NCI-H526 treated with DMSO at 0.1 percent for 48 hours (cell line): ENCODE results near the gene ERBB2.

Source experiments
- DNase-seq: peaks from one replicate; lab custom pipeline; 2025; lab: John Stamatoyannopoulos, UW

Gene ERBB2

DNA sequence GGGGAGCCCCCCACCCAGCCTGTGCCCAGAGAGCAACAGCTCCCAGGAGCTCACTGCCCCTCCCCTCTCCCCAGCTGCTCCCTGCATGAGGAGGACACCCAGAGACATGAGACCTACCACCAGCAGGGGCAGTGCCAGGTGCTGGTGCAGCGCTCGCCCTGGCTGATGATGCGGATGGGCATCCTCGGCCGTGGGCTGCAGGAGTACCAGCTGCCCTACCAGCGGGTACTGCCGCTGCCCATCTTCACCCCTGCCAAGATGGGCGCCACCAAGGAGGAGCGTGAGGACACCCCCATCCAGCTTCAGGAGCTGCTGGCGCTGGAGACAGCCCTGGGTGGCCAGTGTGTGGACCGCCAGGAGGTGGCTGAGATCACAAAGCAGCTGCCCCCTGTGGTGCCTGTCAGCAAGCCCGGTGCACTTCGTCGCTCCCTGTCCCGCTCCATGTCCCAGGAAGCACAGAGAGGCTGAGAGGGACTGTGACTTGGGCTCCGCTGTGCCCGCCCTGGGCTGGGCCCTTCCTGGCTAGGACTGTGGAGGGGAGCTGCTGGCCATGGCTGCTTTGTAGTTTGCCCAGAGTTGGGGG is 34.1 kb upstream of the ERBB2 start:
- no peak for DNase-seq

DNA sequence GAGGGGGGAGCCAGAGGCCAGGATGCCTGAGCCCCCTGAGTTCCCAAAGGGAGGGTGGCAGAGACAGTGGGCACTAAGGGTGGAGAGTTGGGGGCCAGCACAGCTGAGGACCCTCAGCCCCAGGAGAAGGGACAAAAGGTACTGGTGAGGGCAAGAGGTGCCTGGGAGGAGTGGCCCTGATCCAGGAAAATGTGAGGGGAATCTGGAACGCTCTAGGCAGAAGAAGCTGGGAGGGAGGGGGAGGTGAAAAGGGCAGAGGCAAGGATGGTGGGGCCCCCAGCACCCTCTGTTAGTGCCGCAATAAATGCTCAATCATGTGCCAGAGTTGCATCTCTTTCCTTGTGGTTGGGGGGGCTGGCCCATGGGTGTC is 33.6 kb upstream of the ERBB2 start:
- no peak for DNase-seq

DNA sequence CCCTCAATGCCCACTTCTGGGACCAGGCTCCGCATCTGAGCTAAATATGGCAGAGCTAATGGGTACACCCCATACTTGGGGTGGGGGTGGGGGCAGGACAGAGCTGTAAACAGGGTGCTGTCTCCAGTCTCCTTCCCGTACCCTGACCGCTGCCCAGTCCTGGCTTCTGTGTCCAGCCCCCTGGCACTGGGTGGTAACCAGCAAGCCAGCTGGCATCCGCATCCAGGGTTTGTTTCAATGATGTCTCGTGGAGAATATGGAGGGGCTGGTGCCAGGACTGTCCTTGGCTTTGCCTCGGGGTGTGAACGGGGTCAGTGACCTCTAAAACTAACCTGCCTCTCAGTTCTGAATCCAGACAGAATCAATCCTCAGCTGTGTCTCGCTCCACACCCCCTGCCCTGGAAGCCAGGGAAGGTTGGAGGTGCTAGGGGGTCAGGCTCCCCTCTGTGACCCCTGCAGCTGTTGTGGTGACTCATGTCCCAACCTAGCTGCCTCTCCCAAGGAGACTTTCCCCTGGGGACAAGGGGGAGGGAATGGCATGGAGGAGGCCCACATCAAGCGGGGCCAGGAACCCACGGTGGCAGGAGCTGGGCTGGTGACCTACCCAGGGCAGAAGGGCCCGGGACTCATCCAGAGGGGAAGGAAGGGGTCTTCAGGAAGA is 33.1 kb upstream of the ERBB2 start:
- DNase-seq, result no peak

DNA sequence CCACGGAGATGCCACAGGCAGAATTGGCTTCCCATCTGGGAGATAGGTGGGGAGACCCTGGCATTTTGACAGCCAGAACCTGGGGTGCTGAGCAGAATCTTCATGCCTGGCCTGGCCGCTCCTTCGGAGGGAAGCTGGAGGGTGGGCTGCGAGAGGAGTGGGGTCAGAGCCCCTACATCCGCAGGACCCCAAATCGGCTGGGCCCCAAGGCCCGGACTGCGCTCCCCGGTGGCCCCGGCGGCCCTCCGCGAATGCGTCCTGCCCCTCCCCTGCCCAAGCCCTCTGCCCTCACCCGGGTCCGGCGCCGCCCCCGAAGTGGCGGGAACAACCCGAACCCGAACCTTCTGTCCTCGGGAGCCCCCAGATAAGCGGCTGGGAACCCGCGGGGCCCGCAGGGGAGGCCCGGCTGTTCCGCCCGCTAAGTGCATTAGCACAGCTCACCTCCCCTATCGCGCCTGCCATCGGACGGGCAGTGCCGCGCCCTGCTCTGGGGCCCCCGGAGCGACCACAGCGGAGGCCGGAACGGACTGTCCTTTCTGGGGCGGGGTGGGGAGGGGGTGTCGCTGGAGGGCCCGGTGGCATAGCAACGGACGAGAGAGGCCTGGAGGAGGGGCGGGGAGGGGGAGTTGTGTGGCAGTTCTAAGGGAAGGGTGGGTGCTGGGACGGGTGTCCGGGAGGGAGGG is 32.5 kb upstream of the ERBB2 start:
- no peak for DNase-seq

DNA sequence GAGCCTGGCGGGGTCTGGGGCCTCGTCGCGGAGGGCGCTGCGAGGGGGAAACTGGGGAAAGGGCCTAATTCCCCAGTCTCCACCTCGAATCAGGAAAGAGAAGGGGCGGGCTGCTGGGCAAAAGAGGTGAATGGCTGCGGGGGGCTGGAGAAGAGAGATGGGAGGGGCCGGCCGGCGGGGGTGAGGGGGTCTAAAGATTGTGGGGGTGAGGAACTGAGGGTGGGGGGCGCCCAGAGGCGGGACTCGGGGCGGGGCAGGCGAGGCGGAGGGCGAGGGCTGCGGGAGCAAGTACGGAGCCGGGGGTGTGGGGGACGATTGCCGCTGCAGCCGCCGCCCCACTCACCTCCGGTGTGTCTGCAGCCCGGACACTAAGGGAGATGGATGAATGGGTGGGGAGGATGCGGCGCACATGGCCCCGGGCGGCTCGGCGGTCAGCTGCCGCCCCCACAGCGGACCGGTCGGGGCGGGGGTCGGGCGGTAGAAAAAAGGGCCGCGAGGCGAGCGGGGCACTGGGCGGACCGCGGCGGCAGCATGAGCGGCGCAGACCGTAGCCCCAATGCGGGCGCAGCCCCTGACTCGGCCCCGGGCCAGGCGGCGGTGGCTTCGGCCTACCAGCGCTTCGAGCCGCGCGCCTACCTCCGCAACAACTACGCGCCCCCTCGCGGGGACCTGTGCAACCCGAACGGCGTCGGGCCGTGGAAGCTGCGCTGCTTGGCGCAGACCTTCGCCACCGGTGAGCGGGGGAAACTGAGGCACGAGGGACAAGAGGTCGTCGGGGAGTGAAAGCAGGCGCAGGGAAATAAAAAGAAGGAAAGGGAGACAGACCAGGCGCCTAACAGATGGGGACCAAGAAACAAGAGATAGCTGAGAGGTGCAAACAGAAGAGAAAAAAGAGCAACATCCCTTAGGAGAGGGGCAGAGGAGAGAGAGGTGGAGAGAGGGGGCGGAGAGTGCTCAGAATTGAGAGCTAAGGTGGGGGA is 31.6 kb upstream of the ERBB2 start, which contains the start of gene PNMT:
TSS of gene PNMT (plus strand) at position 509 of the 980 bp plus-strand sequence. CDS start at position 532, 23 bp downstream.
- peak; percentile 26 for DNase-seq

DNA sequence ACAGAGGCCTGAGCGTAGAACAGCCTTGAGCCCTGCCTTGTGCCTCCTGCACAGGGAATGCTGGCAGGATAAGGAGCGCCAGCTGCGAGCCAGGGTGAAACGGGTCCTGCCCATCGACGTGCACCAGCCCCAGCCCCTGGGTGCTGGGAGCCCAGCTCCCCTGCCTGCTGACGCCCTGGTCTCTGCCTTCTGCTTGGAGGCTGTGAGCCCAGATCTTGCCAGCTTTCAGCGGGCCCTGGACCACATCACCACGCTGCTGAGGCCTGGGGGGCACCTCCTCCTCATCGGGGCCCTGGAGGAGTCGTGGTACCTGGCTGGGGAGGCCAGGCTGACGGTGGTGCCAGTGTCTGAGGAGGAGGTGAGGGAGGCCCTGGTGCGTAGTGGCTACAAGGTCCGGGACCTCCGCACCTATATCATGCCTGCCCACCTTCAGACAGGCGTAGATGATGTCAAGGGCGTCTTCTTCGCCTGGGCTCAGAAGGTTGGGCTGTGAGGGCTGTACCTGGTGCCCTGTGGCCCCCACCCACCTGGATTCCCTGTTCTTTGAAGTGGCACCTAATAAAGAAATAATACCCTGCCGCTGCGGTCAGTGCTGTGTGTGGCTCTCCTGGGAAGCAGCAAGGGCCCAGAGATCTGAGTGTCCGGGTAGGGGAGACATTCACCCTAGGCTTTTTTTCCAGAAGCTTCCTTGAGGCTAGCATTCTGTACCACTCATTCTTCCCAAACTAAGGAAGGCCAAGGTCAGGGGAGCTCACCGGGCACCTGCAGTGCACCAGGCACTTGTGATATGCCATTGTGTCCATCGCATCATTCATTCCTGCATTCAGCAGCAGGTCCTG is 29.7 kb upstream of the ERBB2 start:
- no peak for DNase-seq

DNA sequence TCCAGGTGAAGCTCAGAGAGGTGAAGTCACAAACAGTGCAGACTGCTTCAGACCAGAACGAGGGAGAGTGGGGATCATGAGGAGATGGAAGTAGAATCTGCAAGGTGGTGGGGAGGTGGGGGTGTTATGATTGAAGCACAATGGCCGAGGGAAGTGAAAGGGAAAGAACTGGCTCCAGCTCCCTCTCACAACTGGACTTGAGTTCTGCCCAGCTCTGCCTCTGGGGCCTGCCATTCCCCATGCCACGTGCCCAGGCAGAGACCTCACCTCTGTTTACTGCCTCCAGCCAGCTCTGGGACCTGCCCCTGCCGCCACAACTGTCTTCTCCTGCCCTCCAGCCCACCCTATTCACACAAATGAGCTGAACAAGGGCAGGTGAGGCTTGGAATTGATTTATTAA is 29.1 kb upstream of the ERBB2 start:
- no peak for DNase-seq

DNA sequence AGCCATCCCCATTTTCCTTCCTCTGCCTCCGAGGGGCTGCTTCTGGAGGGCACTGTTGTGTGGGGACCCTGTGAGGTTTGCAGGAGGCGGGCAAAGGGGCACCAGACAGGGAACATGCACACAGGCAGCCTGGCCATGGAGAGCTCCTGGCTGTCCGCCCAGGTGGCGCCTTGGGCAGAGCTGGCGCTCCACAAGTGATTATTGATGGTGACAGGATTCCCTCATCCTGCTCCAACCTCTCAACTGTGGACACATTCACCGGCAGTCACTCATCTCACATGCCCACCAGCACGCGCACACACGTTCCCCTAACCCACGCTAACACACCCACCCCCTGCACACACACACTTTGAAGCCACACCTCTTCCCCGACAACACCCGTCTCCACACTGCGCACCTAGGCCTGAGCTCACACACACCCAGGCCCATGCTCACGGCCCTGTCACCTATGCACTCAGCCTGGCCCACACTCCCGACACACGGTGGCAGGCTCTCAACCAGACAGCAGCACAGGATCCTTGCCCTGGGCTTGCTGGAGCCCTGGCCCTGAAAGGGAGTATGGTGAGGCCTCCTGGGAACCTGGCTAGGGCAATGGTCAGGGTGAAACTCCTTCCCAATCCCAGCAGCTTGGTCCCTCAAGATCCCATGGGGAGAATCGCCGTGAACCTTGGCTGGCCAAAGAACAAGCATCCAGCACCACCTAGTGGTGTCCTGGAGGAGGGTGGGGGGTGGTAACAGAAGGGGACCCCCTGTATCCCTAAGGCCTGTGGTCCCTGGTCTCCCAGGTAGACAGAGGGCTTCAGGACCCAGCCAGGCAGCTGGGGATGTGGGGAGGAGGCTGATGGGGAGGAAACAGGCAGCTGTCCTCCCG is 28.0 kb upstream of the ERBB2 start:
- no peak for DNase-seq

DNA sequence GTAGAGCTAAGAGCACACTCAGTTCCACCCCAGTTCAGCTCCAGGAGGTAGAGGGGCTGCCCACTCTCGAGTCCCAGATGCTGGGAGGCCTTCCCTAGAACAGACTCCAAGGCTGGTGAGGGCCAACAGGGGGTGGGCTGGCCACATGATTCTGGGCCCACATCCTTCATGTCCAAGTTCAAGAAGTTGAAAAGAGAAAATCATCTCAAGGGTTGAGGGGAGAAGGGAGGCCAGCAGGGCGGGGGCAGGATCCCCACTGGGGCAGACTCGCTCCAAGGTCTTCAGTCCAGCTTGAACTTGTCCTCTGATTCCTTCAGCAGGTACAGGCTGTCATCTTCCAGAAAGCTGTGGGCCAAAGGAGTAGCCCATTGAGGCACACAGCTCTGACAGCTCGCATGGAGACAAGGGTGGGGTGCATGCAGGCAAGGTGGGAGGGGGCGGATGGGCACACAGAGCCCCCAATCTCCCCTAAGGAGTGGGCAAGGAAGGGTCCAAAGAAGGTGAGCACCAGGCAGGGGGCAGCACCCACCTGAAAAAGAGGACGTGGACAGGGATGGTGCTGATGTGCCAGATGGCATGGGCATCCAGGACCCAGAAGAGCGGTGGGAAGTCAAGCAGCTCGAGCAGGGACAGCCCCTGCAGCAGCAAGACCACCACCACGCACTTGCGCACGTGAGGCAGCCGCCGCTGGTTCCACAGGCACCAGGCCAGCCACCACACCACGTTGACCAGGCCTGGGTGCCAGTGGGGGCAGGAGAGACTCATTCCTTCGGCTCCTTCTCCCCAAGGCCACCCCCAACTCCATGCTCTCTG is 27.1 kb upstream of the ERBB2 start:
- no peak for DNase-seq

DNA sequence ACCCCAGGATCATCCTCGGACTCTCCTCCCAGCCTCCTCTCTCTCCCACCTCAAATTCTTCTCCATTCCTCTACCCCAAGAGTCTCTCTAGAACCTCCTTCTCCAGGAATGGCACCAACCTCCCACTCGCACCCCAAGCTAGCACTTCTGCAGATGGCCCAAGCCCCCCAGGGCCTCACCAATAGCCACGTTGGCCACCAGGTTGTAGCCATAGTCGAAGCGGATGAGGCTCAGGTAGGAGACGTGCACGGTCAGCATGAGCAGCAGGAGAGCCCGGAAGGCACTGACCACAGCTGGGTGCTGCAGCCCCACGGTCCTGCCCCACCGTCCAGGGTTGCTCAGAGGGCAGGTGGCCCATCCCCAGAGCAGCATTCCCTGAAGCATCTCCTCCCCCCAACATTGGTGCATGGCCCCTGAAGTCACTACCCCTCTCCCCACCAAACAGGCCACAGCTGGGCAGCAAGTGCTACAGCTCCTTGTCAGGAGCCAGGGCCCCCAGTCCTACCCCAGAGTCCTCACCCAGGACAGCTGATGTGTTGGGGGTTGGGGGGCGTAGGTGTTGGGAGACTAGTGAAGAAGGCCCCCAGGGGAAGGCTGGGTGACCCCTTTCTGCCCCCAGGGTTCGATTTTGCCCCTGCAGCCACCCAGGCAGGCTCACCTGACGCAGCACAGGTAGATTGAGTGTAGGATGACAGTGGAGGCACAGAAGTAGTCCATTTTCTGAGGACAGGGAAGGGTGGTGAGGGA is 26.4 kb upstream of the ERBB2 start:
- DNase-seq, result no peak

DNA sequence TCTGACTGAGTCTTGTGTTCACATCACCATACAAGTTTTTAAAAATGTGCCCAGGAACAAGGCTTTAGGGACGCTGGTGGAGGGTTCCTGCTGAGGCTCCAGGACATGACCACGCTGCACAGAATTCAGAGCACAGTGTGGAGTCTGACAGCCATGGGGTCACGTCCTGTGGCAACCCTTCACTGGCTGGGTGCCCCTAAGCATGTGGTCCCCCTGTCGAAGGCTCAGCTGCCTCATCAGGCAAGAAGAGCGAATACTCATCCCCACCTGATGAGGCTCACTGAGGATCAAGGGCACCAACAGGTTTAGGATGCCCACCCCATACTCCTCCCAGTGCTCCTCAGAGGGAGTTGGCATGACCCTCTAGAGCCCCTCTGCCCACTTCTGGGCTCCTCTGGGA is 25.7 kb upstream of the ERBB2 start:
- DNase-seq, result no peak

DNA sequence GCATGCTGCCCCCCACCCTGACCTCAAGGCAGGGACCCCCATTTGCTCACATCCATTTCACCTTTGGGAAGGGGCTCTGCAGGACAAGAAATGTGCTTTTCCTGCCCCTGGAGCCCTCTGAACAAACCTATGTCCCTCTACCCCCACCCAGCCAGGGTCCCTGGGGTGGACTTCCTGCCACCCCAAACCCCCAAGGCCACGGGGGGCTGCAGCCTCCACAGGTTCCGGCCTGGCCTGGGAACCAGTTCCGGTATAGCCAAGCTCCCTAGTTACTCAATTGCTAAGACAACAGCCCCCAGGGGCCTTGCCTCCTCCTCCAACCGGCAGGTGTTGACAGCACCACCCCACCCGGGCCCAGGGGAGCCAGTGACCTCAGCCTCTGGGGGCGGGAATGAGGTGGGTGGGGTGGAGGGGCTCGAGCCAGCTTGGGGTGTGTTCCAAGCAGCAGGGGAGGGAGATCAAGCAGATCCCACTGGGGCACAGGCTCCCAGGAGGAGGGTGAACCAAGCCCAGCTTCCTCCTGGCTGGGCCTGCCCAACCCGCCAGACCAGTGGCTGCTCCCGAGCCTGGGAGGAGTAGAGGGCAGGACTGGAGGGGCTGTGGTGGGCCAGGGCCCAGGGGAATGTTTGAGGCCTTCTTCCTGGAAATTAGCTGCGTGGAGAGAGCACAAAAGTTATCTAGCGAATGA is 25.0 kb upstream of the ERBB2 start:
- no peak for DNase-seq

DNA sequence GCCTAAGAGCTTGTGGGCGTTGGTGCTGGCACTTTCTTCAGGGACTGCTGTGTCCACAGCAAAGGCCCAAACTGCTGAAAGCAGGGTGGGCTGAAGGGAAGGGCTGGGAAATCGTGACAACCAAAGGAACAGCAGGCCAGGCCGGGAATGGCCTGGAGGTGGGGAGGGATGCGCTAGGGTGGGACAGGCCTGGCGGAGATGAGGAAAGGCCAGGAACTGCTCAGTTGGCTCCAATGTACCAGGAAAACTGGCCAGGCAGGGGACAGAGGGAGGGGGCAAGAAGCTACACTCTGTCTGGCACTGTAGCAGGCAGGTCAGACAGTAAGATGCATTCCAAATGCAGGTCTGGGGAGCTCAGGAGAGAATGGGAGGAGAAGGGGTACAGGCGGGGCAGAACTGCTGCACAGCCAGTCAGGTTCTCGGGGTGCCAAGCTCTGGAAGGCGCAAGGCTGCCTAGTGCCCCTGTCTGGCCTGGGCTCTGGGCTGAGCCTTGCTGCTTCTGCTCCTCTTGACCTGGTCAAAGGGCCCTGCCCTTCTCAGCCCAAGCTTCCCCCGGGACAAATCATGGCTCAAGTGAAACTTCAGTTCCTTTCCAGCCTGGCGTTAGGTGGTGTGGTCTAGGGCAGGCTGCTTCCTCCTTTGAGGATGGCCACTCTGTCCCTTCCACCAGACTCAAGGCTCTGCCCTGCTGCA is 24.3 kb upstream of the ERBB2 start:
- DNase-seq, result no peak

DNA sequence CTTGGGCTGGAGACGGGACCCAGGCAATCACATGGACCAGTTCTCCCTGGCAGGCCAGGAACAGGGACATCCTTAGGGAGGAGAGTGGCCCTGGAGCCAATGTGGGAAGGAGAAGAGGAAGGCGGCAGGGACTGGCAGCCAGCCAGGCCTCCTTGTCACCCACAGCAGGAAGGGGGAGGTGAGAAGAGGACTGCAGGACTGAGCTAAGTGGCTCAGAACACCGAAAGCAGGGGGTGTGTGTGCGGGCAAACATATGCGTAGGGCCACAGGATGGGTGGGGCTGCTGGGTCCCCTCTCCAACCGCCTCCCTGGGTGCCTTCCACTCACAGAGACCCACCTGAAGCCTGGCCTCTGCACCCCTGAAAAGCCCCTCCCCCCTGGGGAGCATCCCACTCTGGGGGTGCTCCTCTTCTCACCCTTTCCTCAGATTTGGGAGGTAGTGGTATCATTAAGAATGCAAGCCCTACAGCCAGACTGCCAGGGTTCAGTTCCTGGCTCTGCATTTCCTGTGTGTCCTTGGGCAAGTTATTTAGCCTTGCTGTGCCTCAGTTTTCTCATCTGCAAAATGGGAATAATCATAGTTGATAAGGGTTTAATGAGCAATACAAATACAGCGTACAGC is 23.6 kb upstream of the ERBB2 start:
- DNase-seq, result no peak

DNA sequence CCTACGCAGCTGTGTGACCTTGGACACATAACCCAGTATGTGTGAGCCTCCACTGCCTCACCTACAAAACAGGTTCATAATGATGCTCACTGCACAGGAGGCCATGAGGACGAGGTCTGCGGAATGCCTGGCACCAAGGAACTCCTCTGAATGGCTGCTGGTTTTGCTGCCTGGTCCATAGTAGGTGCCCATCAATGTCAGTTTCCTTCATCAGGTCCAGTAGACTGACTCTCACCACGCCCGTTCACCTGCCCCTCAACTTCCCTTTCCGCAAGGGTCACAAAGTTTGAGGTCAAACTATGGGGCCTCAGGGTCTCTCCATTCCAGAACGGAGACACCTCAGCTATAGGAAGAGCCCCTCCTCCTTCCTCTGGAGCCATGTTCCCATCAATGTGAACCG is 22.8 kb upstream of the ERBB2 start:
- DNase-seq, result no peak

DNA sequence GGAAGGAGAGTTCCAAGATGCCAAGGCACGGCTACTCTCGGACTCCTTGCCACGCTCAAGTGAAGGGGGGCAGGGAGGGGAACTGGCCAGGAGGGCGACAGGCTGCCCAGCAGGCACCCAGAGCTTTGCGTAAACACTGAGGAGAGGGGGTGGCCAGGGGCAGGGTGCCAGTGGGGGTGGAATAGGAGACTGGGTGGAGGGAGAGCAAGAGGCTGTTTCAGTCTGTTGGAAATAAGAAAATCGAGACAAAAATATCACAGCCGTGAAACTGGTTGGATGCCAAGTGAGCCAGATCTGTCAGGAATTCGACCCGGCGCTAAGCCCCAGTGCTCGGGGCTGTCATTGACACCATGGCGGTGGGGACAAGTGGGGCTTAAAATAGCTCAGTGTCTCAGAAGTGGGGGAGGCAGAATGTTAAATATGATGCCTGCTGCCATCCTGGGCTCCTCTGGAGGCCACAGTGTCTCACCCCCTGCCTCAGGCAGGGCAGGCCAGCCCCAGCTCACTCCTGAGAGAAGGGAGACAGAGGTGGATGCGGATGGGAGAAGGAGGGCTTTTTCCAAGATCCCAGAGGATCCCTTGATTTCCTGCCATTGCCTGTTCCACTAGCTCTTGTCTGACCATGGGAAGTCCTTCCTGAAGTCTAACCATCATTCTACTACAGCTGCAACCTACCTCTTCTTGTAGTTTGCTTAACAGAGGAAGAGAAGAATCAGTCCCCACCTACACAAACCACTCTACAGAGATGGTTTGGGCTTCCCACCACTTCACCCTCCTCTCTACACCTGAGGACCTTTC is 22.1 kb upstream of the ERBB2 start:
- no peak for DNase-seq
